Stimulated activated CD4-positive, alpha-beta T cell treated with anti-CD3 and anti-CD28 coated beads, TNF-alpha, amount 100 ng/mL, for 1 hour (primary cell): ENCODE data around the gene WFDC9.
"Not testable (repeated sequence)": the region's sequence is repeated elsewhere in the genome, so short reads cannot be mapped to it uniquely, and the experiment has no call there.

ENCODE experiments used
- DNase-seq, 3 donors: peaks; one replicate each; pipeline ENCODE4 v3.0.0-alpha.2; 2020; ENCODE audit warnings: low read depth in 3 of 3, low spot score in 1 of 3

The WFDC9 gene

DNA sequence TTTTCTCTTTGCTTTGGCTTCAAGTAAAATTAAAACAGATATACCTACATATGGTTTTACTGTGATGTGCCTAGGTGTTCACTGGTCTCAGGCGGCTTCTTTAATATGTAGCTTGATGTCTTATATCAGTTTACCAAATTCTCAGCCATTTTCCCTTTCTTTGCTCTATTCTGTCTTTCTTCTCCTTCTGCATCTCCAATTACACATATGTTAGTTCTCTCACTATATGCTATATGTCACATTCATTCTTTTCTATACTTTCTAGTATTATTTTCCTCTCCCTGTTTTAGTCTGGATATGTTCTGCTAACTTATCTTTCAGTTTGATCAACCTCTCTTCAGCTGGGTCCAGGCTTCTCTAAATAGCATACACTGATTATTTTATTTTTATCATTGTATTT is 37.6 kb downstream of the WFDC9 start:
- no peak for DNase-seq

DNA sequence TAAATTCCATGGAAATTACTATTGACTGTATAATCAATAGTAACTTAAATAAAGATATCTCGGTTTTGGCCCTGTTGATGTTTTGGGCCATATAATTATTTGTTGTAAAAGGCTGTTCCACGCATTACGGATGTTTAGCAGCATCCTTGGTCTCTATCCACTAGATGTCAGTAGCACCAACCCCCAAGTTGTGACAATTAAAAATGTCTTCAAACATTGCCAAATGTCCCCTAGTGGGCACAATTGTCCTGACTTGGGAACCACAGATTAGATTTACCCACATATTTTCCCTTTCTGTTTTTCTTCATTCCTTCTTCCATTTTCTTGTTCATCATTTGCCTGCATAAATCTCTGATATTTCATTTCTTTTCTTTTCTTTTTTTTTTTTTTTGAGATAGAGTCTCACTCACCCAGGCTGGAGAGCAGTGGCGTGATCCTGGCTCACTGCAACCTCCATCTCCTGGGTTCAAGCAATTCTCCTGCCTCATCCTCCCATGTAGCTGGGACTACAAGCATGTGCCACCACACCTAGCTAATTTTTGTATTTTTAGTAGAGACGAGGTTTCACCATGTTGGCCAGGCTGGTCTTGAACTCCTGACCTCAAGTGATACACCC is 38.4 kb downstream of the WFDC9 start:
- no peak for DNase-seq

DNA sequence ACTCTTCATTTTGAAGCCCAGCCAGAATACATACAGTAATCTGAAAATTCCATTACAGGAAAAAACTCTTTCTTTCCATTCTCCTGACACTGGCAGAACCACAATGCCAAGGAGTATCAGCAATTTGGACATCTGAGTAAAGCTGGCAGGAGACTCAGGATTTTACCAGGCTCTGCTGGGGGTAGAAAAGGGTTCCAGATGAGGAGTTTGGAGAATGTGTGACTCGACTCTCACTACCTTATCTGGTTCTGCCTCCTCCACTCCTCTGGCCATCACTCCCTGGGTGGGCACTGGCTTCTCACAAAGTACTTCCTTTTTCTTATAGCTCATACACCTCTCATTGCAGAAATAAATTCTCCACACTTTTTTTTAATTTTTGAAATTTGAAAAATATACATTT is 41.4 kb downstream of the WFDC9 start:
- no peak for DNase-seq

DNA sequence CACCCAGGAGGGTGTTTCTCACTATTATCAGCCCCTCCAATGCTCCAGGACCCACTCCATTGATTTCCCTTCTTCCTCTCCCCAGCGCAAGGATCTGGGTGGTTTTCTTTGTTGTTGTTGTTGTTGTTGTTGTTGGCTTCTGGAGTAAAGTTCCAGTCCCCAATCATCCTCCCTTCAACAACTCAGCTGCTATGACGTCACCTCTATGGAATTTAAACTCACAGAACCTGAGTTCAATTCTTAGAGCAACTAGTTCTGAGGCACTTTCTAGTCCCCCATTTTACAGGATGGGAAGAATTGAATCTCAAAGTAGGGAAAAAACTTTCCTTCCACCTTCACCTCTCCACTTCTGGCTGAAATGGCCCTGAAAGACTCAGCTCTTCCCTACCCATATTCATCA is 42.3 kb downstream of the WFDC9 start:
- no peak for DNase-seq

DNA sequence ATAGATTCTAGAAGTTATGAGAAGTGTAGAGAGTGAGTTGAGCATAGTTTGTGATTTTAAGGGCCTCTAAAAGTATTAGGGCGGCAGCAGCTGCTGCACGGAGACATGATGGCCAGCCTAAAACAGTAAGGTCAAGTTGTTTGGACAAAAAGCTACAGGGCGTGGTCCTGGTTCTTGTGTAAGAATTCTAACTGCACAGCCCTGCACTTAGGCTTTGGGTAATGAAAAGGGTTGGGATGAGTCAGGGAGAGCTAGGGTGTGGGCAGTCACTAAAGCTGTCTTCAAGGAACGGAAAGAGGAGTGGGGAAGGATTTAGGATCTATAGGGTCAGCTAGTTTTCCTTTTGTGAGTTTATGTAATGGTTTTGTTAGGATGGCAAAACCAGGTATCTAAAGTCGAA is 45.1 kb downstream of the WFDC9 start:
- not testable (repeated sequence) for DNase-seq

DNA sequence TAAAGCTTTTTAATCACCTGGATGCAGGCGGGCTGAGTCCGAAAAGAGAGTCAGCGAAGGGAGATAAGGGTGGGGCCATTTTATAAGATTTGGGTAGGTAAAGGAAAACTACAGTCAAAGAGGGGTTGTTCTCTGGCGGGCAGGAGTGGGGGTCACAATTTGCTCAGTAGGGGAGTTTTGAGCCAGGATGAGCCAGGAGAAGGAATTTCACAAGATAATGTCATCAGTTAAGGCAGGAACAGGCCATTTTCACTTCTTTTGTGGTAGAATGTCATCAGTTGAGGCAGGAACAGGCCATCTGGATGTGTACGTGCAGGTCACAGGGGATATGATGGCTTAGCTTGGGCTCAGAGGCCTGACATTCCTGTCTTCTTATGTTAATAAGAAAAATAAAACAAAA is 46.8 kb downstream of the WFDC9 start:
- DNase-seq, result not testable (repeated sequence)

DNA sequence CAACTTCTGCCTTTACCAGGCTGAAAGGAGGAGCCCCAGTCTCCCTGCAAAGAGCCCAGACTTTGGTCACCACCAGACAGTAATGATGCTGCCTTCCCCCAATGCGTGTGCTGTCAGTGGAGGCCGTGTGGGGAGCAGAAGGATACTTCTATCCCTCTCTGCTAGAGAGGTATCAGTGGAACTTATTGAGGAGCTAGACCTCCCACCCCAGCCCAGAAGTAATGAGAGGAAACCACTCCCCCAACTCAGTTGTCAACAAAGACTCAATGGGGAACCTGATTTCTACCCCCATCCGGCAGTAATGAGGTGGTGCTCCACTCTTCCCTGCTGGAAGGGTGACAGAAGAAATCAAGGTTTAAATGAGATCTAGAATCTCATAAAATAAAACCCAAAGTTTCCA is 47.6 kb downstream of the WFDC9 start:
- DNase-seq, result no peak

DNA sequence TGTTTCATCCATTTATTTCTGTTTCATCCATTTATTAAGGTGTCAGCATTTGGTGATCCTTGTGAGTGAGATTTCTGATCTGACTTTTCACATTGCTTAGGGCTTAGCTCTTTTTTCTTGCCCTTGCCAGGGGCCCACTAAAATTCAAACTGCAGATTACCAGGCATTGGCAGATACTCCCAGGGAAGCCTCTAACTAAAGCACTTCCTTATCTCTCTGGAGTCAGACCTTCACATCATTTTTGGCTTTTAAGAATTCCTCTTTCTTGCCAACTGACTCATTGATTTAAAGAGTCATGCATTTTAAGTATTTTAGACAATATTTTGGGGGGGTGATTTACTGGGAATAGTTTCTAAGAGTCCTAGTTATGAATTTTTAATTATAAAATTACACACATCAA is 49.4 kb downstream of the WFDC9 start:
- no peak for DNase-seq

DNA sequence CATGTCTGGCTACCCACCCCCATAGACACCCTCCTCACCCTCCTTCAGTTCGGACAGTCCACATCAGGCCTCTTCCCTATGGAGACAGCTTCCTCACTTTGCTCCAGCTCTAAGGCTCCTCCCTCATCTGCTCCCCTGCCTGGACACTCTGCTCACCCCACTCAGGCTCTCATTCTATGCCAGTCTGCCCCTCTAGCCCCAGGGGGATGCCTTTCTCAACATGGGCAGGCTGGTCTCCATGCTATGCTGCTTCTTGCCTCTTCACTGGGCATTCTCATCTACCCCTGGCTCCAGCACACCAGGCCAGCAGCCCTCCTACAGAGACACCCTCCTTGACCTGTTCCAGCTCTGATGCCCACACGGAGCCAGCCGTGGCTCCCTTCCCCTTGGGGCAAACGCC is 51.9 kb downstream of the WFDC9 start, which contains the start of gene WFDC8:
Gene WFDC8 (minus strand): TSS at position 101 of the 400 bp plus-strand sequence. CDS start 37 bp downstream, at position 64.
- DNase-seq, result no peak

DNA sequence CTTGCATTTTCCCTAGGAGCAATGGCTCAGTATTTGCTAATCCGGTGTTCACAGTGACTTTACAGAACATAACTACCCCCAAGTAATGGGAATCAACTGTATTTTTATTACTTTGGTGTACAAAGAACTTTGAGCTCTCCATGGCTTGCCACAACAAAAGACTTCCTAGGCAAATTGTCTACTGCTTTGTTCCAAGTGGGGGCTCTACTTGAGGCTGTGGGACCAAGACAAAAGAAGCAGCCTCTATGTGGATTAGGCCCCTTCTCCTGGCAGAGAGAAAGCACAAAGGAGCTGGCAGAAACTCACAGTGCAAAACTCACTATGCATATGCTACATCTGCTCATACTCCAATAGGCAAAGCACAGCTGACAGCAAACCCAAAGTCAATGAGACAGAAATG is 52.9 kb downstream of the WFDC9 start:
- DNase-seq, result no peak

DNA sequence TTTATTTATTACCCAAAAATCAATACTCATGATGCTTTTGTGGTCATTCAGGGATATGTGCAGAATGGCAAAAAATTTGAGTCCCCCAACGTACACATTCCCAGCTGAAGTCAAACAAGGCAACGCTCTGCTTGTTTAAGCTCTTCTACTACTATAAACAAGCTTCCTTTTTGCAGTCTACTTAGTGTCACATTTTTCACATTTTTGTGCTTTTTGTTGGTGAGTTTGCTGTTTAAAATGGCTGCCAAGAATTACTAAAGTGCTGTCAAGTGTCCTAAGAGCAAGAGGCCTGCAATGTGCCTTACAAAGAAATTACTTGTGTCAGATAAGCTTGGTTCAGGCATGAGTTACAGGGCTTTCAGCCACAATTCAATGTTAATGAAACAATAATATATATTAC is 54.1 kb downstream of the WFDC9 start:
- DNase-seq, result no peak

DNA sequence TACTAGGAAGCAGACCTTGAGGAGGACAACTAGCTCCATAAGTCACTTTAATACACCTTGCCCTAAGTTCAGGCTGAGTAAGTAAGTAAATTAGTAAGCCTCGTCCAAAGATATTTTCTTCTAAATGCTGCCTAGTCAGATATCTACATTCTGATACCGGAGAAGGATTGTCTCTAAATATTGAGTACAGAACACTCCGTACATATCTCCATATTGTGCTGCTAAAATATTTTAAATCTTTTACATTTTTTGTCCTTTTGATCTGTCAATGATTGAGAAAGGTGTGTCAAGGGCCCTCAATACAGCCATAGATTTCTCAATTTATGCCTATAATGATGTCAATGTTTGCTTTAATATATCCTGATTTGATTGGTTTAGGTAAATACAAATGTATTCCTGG is 55.2 kb downstream of the WFDC9 start:
- no peak for DNase-seq

DNA sequence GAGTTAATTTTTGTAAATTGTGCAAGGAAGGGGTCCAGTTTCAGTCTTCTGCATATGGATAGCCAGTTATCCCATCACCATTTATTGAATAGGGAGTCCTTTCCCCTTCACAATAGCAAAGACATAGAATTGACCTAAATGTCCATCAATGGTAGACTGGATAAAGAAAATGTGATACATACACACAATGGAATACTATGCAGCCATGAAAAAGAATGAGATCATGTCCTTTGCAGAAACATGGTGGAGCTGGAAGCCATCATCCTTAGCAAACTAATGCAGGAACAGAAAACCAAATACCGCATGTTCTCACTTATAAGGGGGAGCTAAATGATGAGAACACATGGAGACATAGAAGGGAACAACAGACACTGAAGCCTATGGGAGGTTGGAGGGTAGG is 61.4 kb downstream of the WFDC9 start:
- DNase-seq, result not testable (repeated sequence)

DNA sequence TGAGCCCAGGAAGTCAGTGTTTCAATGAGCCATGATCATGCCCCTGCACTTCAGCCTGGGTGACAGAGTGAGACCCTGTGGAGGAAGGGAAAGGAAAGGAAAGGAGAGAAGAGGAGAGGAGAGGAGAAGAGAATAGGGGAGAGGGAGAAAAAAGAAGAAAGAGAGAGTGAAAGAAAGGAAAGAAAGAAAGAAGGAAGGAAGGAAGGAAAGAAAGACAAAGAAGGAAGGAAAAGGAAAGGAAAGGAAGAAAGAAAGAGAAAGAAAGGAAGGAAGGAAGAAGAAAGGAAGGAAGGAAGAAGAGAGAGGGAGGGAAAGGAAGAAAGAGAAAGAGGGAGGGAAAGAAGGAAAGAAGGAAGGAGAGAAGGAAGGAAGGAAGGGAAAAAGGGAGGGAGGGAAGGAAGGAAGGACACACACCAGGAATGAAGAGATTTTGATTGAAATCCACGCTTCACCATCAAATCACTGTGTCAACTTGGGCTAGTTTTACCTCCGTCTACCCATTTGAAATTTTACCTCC is 66.3 kb downstream of the WFDC9 start:
- DNase-seq, result no peak
